Measurements from ENCODE around the gene B3GALT4. TPM values are rescaled to one million over a fixed set of nuclear protein-coding genes. Genes with fewer than 3 reads are reported as not detected.

The B3GALT4 gene
- total and polyA plus RNA-seq, 2 of the 13 experiments (the other 11 are each of a cell fraction or from before 2014, with no cell fraction given): 0.04 to 0.27 TPM

DNA sequence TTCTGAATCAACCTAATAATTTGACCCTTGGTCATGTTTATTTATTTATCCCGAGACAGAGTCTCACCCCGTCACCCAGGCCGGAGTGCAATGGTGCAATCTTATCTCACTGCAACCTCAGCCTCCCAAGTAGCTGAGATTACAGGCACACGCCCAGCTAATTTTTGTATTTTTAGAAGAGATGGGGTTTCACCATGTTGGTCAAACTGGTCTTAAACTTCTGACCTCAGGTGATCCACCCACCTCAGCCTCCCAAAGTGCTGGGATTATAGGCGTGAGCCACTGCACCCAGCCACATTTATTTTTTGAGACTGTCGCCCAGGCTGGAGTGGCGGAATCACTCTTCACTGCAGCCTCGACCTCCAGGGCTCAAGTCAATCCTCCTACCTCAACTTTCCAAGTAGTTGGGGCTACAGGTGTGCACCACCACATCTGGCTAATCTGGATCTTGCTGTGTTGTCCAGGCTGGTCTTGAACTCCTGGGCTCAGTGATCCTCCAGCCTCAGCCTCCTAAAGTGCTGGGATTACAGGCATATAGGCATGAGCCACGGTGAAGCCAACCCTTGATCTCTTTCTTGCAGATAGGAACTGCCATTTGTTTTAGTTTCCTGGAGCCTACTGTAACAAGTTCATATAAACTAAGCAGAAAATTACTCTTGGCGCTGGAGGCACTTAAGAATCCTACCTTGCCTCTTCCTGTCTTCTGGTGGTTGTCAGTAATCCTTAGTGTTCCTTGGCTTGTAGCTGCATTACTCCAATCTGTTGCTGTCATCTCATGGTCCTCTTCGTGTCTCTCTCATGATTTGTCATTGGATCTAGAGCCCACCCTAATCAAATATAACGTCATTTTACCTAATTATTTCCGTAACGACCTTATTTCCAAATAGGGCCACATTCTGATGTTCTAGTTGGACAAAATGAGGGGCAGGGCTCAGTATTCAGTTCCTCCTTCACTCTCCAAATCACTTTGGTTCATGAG, 2.7 kb upstream of the B3GALT4 start (continued):
- TF ChIP-seq ZNF543 (CRISPR knock-in tag; IDR thresholded peaks at IDR 0.05) (no peak), SMAD1 (CRISPR knock-in tag; IDR thresholded peaks at IDR 0.05; ENCODE audit: borderline replicate concordance, low read depth) (no peak), XRCC5 (optimal IDR thresholded peaks at IDR 0.05; ENCODE audit: low read length) (no peak), ZNF430 (CRISPR knock-in tag; IDR thresholded peaks at IDR 0.05) (no peak), ZNF367 (CRISPR knock-in tag; IDR thresholded peaks at IDR 0.05; ENCODE audit: borderline replicate concordance) (no peak), ZNF644 (CRISPR knock-in tag; IDR thresholded peaks at IDR 0.05; ENCODE audit: low read depth) (no peak), MBNL3 (CRISPR knock-in tag; conservative IDR thresholded peaks at IDR 0.05) (no peak), FOSL2 (CRISPR knock-in tag; IDR thresholded peaks at IDR 0.05) (no peak), ZFY (CRISPR knock-in tag; IDR thresholded peaks at IDR 0.05) (peak; percentile 28; the same call in 1 of the 2 replicates), ZNF549 (CRISPR knock-in tag; IDR thresholded peaks at IDR 0.05) (no peak), RBM22 (optimal IDR thresholded peaks at IDR 0.05; ENCODE audit: low read length) (peak; percentile 33), SALL1 (CRISPR knock-in tag; IDR thresholded peaks at IDR 0.05) (0 out of 2 replicates have a peak, but pooled peaks have one; percentile 26), ESRRA (CRISPR knock-in tag; IDR thresholded peaks at IDR 0.05; ENCODE audit: low read depth) (no peak), MAZ (IDR thresholded peaks at IDR 0.05; ENCODE audit: borderline replicate concordance, low read depth, low read length) (no peak), MAZ (CRISPR knock-in tag; IDR thresholded peaks at IDR 0.05; ENCODE audit: low read depth) (no peak), GATAD1 (CRISPR knock-in tag; IDR thresholded peaks at IDR 0.05) (0 out of 2 replicates have a peak, but pooled peaks have one; percentile 9), ZFX (CRISPR knock-in tag; IDR thresholded peaks at IDR 0.05; ENCODE audit: low read depth) (no peak), GFI1 (CRISPR knock-in tag; IDR thresholded peaks at IDR 0.05; ENCODE audit: borderline replicate concordance) (no peak), ZNF30 (CRISPR knock-in tag; IDR thresholded peaks at IDR 0.05) (no peak), MATR3 (CRISPR knock-in tag; IDR thresholded peaks at IDR 0.05) (no peak), ZNF383 (CRISPR knock-in tag; IDR thresholded peaks at IDR 0.05; ENCODE audit: borderline replicate concordance) (no peak), ATF1 (CRISPR knock-in tag; IDR thresholded peaks at IDR 0.05) (no peak), CREM (IDR thresholded peaks at IDR 0.05) (no peak), CREM (CRISPR knock-in tag; IDR thresholded peaks at IDR 0.05) (no peak), ZNF781 (CRISPR knock-in tag; IDR thresholded peaks at IDR 0.05; ENCODE audit: borderline replicate concordance, not compliant biosample characterization) (no peak), ZNF878 (CRISPR knock-in tag; IDR thresholded peaks at IDR 0.05) (no peak), ELF1 (CRISPR knock-in tag; IDR thresholded peaks at IDR 0.05) (no peak), SOX6 (IDR thresholded peaks at IDR 0.05) (no peak), SOX6 (CRISPR knock-in tag; IDR thresholded peaks at IDR 0.05) (no peak), DNMT1 (CRISPR knock-in tag; IDR thresholded peaks at IDR 0.05) (0 out of 2 replicates have a peak, but pooled peaks have one; percentile 51), TP53 (CRISPR knock-in tag; conservative IDR thresholded peaks at IDR 0.05) (no peak)
- TF ChIP-seq, protein P1, sequence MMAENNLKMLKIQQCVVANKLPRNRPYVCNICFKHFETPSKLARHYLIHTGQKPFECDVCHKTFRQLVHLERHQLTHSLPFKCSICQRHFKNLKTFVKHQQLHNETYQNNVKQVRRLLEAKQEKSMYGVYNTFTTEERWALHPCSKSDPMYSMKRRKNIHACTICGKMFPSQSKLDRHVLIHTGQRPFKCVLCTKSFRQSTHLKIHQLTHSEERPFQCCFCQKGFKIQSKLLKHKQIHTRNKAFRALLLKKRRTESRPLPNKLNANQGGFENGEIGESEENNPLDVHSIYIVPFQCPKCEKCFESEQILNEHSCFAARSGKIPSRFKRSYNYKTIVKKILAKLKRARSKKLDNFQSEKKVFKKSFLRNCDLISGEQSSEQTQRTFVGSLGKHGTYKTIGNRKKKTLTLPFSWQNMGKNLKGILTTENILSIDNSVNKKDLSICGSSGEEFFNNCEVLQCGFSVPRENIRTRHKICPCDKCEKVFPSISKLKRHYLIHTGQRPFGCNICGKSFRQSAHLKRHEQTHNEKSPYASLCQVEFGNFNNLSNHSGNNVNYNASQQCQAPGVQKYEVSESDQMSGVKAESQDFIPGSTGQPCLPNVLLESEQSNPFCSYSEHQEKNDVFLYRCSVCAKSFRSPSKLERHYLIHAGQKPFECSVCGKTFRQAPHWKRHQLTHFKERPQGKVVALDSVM (CRISPR knock-in tag; IDR thresholded peaks at IDR 0.05): peak; percentile 46; the same call in 1 of the 2 replicates
